ENCODE measurements around the gene COX6B2. TPM values are rescaled to one million over a fixed set of nuclear protein-coding genes. Genes with fewer than 3 reads are reported as not detected.

Gene COX6B2
- total and polyA plus RNA-seq, 2 of the 8 experiments (the other 6 are each of a cell fraction or from before 2014, with no cell fraction given) = 4.9 to 6.4 TPM

DNA sequence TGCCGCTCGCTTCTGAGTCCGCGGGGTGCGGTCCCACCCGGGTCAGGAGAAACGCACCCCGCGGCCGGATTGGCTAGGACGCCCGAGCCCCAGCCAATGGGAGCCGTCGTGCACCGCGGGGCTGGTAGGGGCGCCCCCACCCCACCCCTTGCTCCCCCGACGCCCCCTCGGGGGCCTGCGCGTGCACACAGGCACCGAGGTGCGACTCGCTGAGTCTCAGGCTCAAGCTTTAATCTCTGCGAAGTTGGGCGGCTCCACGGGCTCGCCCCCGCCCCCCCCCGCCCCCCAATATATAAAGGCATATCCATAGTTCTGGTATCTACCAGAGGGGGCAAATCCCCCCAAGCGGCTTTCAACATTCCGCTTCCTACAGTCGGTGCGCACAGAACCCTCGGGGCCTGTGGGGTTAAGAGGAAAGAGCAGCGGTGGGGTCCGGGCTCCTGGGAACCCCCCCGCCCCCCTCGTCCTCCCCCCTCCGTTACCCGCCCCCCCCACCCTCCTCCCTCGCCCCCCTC, at the start of gene COX6B2 (continued):
- TF ChIP-seq, protein P1, sequence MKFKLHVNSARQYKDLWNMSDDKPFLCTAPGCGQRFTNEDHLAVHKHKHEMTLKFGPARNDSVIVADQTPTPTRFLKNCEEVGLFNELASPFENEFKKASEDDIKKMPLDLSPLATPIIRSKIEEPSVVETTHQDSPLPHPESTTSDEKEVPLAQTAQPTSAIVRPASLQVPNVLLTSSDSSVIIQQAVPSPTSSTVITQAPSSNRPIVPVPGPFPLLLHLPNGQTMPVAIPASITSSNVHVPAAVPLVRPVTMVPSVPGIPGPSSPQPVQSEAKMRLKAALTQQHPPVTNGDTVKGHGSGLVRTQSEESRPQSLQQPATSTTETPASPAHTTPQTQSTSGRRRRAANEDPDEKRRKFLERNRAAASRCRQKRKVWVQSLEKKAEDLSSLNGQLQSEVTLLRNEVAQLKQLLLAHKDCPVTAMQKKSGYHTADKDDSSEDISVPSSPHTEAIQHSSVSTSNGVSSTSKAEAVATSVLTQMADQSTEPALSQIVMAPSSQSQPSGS (IDR thresholded peaks at IDR 0.05; ENCODE audit: low read length) = no peak
- TF ChIP-seq SAP30 (IDR thresholded peaks at IDR 0.05; ENCODE audit: insufficient read depth, insufficient replicate concordance, low read length) (no peak), CHD2 (IDR thresholded peaks at IDR 0.05; ENCODE audit: low read length) (no peak), SIRT6 (IDR thresholded peaks at IDR 0.05; ENCODE audit: low read length) (no peak), ZNF274 (IDR thresholded peaks at IDR 0.05; ENCODE audit: borderline replicate concordance, extremely low read depth, low read length) (no peak), GABPA (IDR thresholded peaks at IDR 0.05; ENCODE audit: borderline replicate concordance, insufficient read depth, low read length) (no peak), RAD21 (IDR thresholded peaks at IDR 0.05 in 1 of 2, conservative IDR thresholded peaks at IDR 0.05 in 1 of 2; ENCODE audit: low read depth in 2 of 2, low read length in 2 of 2) (no peak), EP300 (IDR thresholded peaks at IDR 0.05; ENCODE audit: borderline replicate concordance in 1 of 2, low read depth in 2 of 2, low read length in 2 of 2) (no peak), POU5F1 (IDR thresholded peaks at IDR 0.05; ENCODE audit: low read depth, low read length) (no peak), SUZ12 (IDR thresholded peaks at IDR 0.05; ENCODE audit: low read length) (0 out of 2 replicates have a peak, but pooled peaks have one; percentile 23), TAF1 (IDR thresholded peaks at IDR 0.05; ENCODE audit: low read depth, low read length) (0 out of 2 replicates have a peak, but pooled peaks have one; percentile 25), POLR2AphosphoS5 (IDR thresholded peaks at IDR 0.05; ENCODE audit: low read depth, low read length) (no peak), CEBPB (IDR thresholded peaks at IDR 0.05; ENCODE audit: low read depth, low read length) (no peak), TBP (IDR thresholded peaks at IDR 0.05; ENCODE audit: low read depth, low read length) (no peak), JUND (IDR thresholded peaks at IDR 0.05; ENCODE audit: low read length) (no peak), EZH2 (IDR thresholded peaks at IDR 0.05; ENCODE audit: low read depth, low read length, severe bottlenecking) (no peak), SIN3A (conservative IDR thresholded peaks at IDR 0.05 in 1 of 2, IDR thresholded peaks at IDR 0.05 in 1 of 2; ENCODE audit: low read depth in 1 of 2, low read length in 2 of 2) (no peak), FOSL1 (IDR thresholded peaks at IDR 0.05; ENCODE audit: insufficient read depth, low read depth, low read length) (no peak), KDM1A (IDR thresholded peaks at IDR 0.05; ENCODE audit: borderline replicate concordance, low read length) (no peak), YY1 (IDR thresholded peaks at IDR 0.05; ENCODE audit: low read depth, low read length) (no peak), ASH2L (IDR thresholded peaks at IDR 0.05; ENCODE audit: low read length) (peak; percentile 30), BACH1 (IDR thresholded peaks at IDR 0.05; ENCODE audit: low read length) (no peak), PHF8 (conservative IDR thresholded peaks at IDR 0.05; ENCODE audit: low read depth, low read length) (no peak), JUN (IDR thresholded peaks at IDR 0.05; ENCODE audit: low read depth, low read length) (no peak)

Data from H1 (cell line).